DND-41 (cell line): ENCODE data around the gene PRRT2.

Experiments used
- CTCF ChIP-seq: IDR thresholded peaks from 2 replicates; pipeline ENCODE4 v1.5.1; 2012; ENCODE audit warnings: borderline replicate concordance, low read length, moderate library complexity, mild to moderate bottlenecking; ENCODE audit not compliant: poor library complexity, severe bottlenecking; ENCODE audit errors: extremely low read depth
- EZH2 ChIP-seq: IDR thresholded peaks from 3 replicates; pipeline ENCODE4 v1.6.1; 2012; ENCODE audit warnings: borderline replicate concordance, low read depth, mild to moderate bottlenecking, moderate library complexity, low read length, inconsistent platforms; ENCODE audit not compliant: severe bottlenecking

GRCh38 chr16:29816694-29817441 is 4.9 kb downstream of the PRRT2 start:
- TF ChIP-seq CTCF (peak; percentile 54), EZH2 (no peak)
